NT2/D1 (cell line): ENCODE measurements around the gene MPRIP.

Experiments used
- SUZ12 ChIP-seq: IDR thresholded peaks from 2 replicates; pipeline ENCODE4 v1.6.1; 2011; ENCODE audit not compliant: insufficient read length, insufficient read depth; ENCODE audit errors: extremely low read depth
- YY1 ChIP-seq: IDR thresholded peaks from 2 replicates; pipeline ENCODE4 v1.6.1; 2011; ENCODE audit not compliant: insufficient read length, insufficient read depth
- ZNF274 ChIP-seq: IDR thresholded peaks from 2 replicates; pipeline ENCODE4 v1.6.1; 2011; ENCODE audit warnings: mild to moderate bottlenecking, low read depth, low read length

- no peak for TF ChIP-seq YY1
- no peak for TF ChIP-seq ZNF274
- TF ChIP-seq SUZ12 = no peak
Measured at GRCh38 chr17:17213775-17214174, 171.5 kb downstream of the MPRIP start.
